ENCODE data around the gene DPH5.

Gene DPH5

DNA sequence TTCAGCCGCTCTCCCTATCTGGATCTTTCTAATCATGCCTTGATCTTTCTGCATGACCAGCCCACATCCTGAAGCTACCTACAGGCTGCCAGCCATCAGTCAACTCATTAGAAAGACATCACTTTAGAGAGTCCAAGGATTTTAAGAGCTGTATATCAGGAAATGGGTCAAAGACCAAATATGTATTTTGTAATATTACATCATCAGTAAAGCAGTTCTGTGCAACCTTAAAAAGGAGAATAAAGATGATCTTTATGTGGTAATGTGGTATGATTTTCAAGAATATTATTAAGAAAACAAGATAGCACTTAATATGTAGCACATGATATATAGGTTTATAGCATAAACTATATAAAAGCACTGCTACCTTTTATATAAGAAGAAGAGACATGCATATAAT lies 82.1 kb downstream of the DPH5 start:
- Histone ChIP-seq H3K4me3 (ENCODE audit: low read length) (no peak overlapping the region), H3K27me3 (ENCODE audit: low read depth, low read length) (no peaks in the 10 kb centered on the region), H3K4me1 (ENCODE audit: low read length) (peaks cover 12% of the 10 kb centered on the region), H3K9ac (ENCODE audit: low read length) (no peak overlapping the region), H3K9me3 (ENCODE audit: insufficient read depth, low read length) (no peaks in the 10 kb centered on the region), H3K4me2 (ENCODE audit: low read length) (no peak overlapping the region), H3K79me2 (ENCODE audit: low read length) (no peaks in the 10 kb centered on the region), H3K27ac (ENCODE audit: low read length) (no peak overlapping the region), H3K36me3 (replicated peaks; ENCODE audit: low read depth, low read length) (peaks cover 4% of the 10 kb centered on the region), H2AFZ (ENCODE audit: low read depth, low read length) (no peak overlapping the region), H4K20me1 (ENCODE audit: insufficient read depth, low read length) (no peaks in the 10 kb centered on the region)
- TF ChIP-seq, protein P1, sequence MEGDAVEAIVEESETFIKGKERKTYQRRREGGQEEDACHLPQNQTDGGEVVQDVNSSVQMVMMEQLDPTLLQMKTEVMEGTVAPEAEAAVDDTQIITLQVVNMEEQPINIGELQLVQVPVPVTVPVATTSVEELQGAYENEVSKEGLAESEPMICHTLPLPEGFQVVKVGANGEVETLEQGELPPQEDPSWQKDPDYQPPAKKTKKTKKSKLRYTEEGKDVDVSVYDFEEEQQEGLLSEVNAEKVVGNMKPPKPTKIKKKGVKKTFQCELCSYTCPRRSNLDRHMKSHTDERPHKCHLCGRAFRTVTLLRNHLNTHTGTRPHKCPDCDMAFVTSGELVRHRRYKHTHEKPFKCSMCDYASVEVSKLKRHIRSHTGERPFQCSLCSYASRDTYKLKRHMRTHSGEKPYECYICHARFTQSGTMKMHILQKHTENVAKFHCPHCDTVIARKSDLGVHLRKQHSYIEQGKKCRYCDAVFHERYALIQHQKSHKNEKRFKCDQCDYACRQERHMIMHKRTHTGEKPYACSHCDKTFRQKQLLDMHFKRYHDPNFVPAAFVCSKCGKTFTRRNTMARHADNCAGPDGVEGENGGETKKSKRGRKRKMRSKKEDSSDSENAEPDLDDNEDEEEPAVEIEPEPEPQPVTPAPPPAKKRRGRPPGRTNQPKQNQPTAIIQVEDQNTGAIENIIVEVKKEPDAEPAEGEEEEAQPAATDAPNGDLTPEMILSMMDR (IDR thresholded peaks at IDR 0.05; ENCODE audit: low read depth, low read length) = no peak
- no peak for TF ChIP-seq EZH2phosphoT487 (IDR thresholded peaks at IDR 0.05; ENCODE audit: low read depth)

DNA sequence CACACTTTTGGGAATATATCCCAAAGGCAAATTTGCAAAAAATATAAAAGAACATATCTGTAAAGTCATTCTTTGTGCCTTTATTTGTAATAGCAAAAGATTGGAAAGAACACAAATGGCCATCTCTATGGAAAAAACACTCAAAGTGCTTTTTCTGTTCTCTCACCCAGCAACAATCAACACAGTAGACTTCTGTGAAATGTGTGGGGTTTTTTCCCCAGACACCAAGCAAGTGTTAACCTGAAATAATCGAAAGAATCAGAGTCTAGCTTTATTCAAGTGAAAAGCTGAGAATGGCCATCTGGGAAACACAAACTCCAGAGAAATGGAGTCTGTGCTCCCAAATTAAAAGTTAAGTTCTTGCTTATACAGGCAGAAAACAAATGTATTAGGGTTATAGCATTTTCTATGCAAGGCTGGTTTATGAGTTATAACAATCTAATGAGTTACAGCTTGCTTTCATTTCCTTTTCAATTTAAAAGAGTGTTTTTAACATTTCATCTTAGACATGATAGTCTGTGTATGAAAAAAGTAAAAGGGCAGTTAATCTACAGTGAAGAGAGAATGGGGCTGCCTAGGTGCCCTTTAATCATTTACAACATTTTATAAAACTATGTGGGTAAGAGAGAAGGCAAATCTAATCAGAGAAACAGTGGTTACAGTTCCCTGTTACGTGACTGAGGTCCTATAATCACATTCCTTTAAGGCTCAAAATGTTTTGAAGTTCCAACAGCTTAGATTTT lies 83.1 kb downstream of the DPH5 start:
- H2AFZ ChIP-seq (ENCODE audit: low read depth, low read length) = no peak overlapping the region
- no peak overlapping the region for H3K4me2 ChIP-seq (ENCODE audit: low read length)
- no peak for TF ChIP-seq EZH2phosphoT487 (IDR thresholded peaks at IDR 0.05; ENCODE audit: low read depth)
- no peak overlapping the region for H3K4me3 ChIP-seq (ENCODE audit: low read length)
- no peak overlapping the region for H3K9ac ChIP-seq (ENCODE audit: low read length)
- H3K9me3 ChIP-seq (ENCODE audit: insufficient read depth, low read length) = no peaks in the 10 kb centered on the region
- H4K20me1 ChIP-seq (ENCODE audit: insufficient read depth, low read length) = no peaks in the 10 kb centered on the region
- no peaks in the 10 kb centered on the region for H3K27me3 ChIP-seq (ENCODE audit: low read depth, low read length)
- H3K36me3 ChIP-seq (replicated peaks; ENCODE audit: low read depth, low read length) = peaks cover 7% of the 10 kb centered on the region
- no peaks in the 10 kb centered on the region for H3K79me2 ChIP-seq (ENCODE audit: low read length)
- no peak overlapping the region for H3K27ac ChIP-seq (ENCODE audit: low read length)
- peaks cover 12% of the 10 kb centered on the region for H3K4me1 ChIP-seq (ENCODE audit: low read length)

DNA sequence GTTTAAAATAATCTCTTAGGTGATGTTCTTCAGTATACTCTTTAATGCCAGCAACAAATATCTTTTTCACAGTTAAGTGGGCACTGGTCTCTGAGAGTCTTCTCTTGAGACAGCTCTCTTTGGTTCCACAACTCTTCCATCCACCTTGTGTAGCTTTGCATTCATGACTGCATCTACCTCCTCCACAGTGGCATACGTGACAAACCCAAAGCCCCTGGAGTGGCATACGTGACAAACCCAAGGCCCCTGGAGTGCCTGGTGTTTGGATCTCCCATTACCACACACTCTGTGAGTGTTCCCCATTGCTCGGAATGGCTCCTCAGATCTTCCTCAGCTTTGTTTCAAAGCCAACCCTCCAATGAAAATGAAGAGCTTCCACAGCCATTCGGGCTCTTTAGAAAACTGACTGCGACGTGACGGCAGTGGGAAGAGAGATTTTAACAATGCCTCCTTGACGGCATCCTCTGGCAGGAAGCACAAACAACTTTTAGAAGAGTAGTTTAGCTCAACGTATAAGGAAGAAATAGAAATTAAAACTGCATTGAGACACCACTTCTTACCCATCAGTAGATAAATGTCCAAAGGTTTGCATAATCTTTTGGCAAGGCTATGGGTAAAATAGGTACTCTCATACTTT lies 83.9 kb downstream of the DPH5 start:
- H3K36me3 ChIP-seq (replicated peaks; ENCODE audit: low read depth, low read length) = peaks cover 7% of the 10 kb centered on the region
- H2AFZ ChIP-seq (ENCODE audit: low read depth, low read length) = no peak overlapping the region
- TF ChIP-seq, protein P1 (IDR thresholded peaks at IDR 0.05; ENCODE audit: low read depth, low read length) = no peak
- no peak overlapping the region for H3K4me3 ChIP-seq (ENCODE audit: low read length)
- H4K20me1 ChIP-seq (ENCODE audit: insufficient read depth, low read length) = no peaks in the 10 kb centered on the region
- H3K27ac ChIP-seq (ENCODE audit: low read length) = no peak overlapping the region
- H3K9me3 ChIP-seq (ENCODE audit: insufficient read depth, low read length) = no peaks in the 10 kb centered on the region
- no peaks in the 10 kb centered on the region for H3K27me3 ChIP-seq (ENCODE audit: low read depth, low read length)
- no peak overlapping the region for H3K4me2 ChIP-seq (ENCODE audit: low read length)
- H3K9ac ChIP-seq (ENCODE audit: low read length) = no peak overlapping the region
- H3K4me1 ChIP-seq (ENCODE audit: low read length) = peaks cover 12% of the 10 kb centered on the region
- H3K79me2 ChIP-seq (ENCODE audit: low read length) = no peaks in the 10 kb centered on the region

DNA sequence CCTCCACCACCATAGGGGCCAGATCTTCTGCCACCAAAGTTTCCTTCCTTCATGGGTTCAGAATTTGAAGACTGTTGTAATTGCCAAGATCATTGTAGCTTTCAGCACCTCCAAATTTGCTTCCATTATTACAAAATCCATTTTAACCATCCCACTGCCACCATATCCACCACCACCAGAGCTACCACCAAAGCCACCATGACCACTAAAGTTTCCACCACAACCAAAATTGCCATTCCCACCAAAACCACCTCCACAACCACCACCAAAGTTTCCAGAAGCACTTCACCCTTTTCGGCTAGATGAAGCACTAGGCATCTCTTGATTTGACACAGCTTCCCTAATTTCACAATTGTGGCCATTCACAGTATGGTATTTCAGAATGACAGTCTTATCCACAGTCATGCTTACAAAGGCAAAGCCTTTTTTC lies 84.5 kb downstream of the DPH5 start:
- Histone ChIP-seq H3K9ac (ENCODE audit: low read length) (no peak overlapping the region), H3K4me2 (ENCODE audit: low read length) (no peak overlapping the region), H4K20me1 (ENCODE audit: insufficient read depth, low read length) (no peaks in the 10 kb centered on the region), H3K27ac (ENCODE audit: low read length) (no peak overlapping the region), H3K27me3 (ENCODE audit: low read depth, low read length) (no peaks in the 10 kb centered on the region), H3K4me1 (ENCODE audit: low read length) (peaks cover 12% of the 10 kb centered on the region), H3K79me2 (ENCODE audit: low read length) (no peaks in the 10 kb centered on the region), H2AFZ (ENCODE audit: low read depth, low read length) (no peak overlapping the region), H3K9me3 (ENCODE audit: insufficient read depth, low read length) (no peaks in the 10 kb centered on the region), H3K4me3 (ENCODE audit: low read length) (no peak overlapping the region), H3K36me3 (replicated peaks; ENCODE audit: low read depth, low read length) (peaks cover 7% of the 10 kb centered on the region)
- TF ChIP-seq, protein P1 (IDR thresholded peaks at IDR 0.05; ENCODE audit: low read depth, low read length) = no peak
- no peak for TF ChIP-seq EZH2phosphoT487 (IDR thresholded peaks at IDR 0.05; ENCODE audit: low read depth)
